Measurements from ENCODE around the gene TSKU. TPM values are rescaled to one million over a fixed set of nuclear protein-coding genes. Genes with fewer than 3 reads are reported as not detected.
A peak's percentile ranks its signal among the peaks of the same experiment; 100 is the strongest.
"Not testable (repeated sequence)": the region's sequence is repeated elsewhere in the genome, so short reads cannot be mapped to it uniquely, and the experiment has no call there.

Gene TSKU
- total RNA-seq, 1 donor from 2014 or later = 4.9 TPM

DNA sequence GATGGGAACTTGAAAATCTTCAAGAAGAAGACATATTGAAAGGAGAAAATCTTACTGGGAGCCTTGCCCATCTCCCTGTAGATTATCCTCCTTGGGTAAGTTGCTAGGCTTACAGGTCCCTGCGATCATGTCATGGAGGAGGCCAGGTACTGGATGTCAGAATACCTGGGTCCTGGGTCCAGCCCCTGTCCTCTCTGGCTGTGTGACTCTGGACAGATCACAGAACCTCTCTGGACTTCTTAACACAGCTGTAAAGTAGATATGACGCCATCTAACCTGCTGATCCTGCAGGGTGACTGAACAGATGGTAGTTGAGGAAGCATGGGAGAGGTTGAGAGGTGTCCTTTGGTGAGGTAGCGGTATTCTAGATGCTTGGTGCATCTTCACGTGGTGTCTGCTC, 4.1 kb downstream of the TSKU start:
- FAIRE-seq (no peak), DNase-seq (ENCODE audit: low spot score in 2 of 2) (no peak)

DNA sequence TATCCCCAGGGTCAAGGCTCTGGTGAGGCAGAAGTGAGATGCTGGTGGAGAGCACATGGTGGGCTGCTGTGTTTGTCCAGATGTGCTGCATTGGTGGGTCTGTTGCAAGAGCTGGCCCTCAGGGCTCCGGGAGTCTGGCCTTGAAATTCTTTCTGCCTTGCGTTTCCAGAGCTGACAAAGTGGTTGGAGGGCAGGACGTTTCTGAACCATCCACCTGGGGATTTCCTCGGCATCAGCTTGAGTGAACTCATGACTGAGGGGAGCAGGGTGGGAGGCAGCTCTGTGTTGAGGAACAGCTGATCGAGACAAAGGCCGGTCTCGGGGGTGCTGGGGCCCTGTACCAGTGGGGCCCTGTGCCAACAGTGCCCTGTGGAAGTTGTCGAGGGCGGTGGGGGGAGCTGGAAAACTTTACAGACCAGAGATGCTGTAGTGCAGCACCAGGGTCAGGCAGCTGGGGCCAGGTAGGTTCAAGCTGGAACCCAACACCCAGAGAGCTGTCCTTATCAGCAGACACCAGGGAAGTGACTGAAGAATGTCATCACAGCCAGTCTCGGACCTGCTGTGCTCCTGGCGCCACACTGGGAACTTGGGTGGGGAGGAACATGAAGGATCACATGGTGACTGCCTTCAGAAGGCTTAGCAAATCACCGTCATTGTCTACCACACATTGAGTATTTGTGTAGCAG, 4.9 kb downstream of the TSKU start:
- no peak for FAIRE-seq
- DNase-seq (ENCODE audit: low spot score in 2 of 2) = no peak

DNA sequence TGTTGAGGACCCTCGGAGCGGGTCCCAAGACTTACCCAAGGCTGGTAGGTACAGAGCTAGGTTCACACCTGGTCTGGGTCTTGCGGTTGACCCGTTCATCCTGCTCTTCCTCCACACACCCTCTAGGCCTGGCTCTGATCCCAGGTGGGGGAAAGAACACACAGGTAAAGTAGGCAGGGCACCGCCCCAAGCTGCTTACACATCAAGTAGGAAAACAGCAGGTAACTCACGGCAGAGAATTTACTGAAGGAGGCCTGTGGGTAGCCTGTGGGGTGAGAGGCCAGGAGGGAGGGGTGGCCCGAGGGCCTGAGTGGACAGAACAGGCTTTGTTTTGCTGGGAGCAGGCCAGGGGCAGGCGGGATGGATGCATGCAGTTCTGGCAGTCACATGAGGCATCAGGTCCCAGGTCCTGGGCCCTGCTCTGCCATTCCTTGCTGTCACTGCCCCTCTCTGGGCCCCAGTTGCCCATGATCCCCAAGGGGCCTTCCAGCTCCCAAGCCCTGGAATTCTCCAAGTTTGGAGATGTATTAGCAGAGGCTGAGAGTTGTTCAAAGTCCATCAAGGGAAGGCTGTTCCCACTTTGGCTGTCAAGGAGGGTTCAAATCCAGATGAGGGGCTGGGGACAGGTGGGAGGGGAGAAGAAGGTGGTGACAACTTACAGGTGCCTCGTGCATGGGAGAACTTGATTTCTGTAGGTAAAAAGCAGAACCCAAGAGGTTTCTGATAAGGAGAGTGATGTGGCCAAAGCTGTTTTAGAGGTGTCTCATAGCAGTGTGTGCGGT, 5.7 kb downstream of the TSKU start:
- DNase-seq (ENCODE audit: low spot score in 2 of 2) = peak in 1 of 2 donors; percentile 58

DNA sequence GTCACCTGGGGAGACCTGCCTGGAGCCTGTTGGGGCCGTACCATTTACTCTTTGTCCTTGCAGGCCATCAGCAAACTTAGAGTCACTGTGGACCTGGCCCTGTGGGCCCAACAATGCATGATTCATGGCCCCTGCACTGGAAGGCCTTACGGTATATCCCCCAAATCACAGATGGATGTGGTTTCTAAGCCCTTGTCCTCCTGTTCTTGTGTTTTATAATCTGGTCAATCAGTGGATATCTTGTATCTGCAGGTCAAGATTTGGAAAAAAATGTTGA, 6.2 kb downstream of the TSKU start:
- FAIRE-seq = no peak
- DNase-seq (ENCODE audit: low spot score in 2 of 2) = no peak

More for the DNA sequence above, 5.7 kb downstream of the TSKU start:
- FAIRE-seq = no peak

DNA sequence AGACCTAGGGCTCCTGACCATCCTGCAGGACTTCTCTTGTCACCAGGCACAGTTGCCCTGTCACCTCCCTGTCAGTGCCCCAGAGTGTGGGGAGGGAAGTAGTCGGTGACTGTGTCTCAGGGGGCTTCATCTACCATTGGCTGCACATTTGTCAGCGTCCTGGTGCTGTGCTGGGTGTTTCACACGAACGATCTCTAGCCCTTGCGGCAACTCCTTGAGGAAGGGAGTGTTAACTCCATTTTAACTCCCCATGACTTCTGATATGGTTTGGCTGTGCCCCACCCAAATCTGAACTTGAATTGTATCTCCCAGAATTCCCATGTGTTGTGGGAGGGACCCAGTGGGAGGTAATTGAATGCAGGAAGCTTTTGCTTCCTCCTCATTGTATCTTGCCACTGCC, 7.1 kb downstream of the TSKU start:
- DNase-seq (ENCODE audit: low spot score in 2 of 2) = no peak
- no peak for FAIRE-seq

DNA sequence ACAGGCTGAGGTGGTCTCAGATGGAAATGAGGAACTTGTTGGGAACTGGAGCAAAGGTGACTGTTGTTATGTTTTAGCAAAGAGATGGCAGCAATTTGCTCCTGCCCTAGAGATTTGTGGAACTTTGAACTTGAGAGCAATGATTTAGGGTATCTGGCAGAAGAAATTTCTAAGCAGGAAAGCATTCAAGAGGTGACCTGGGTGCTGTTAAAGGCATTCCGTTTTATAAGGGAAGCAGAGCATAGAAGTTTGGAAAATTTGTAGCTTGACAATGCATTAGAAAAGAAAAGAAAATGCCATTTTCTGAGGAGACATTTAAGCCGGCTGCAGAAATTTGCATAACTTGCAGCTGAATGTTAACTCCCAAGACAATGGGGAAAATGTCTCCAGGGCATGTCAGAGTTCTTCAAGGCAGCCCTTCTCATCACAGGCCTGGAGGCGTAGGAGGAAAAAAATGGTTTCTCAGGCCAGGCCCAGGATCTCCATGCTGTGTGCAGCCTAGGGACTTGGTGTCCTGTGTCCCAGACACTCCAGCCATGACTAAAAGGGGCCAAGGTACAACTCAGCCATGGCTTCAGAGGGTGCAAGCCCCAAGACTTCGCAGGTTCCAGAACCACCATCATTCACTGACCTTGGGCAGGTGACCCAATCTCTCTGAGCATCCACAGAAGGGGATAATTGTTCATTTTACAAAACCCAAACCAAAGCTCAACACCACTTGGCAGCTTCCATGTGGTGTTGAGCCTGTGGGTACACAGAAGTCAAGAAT, 8.0 kb downstream of the TSKU start:
- not testable (repeated sequence) for DNase-seq (ENCODE audit: low spot score in 2 of 2); FAIRE-seq

DNA sequence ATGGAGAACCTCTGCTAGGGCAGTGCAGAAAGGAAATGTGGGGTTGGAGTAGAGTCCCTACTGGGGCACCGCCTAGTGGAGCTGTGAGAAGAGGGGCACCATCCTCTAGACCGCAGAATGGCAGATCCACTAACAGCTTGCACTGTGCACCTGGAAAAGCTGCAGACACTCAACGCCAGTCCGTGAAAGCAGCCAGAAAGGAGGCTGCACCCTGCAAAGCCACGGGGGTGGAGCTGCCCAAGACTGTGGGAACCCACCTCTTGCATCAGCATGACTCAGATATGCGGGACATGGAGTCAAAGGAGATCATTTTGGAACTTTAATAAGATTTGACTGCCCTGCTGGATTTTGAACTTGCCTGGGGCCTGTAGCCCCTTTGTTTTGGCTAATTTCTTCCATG, 8.7 kb downstream of the TSKU start:
- DNase-seq (ENCODE audit: low spot score in 2 of 2) (no peak), FAIRE-seq (no peak)

DNA sequence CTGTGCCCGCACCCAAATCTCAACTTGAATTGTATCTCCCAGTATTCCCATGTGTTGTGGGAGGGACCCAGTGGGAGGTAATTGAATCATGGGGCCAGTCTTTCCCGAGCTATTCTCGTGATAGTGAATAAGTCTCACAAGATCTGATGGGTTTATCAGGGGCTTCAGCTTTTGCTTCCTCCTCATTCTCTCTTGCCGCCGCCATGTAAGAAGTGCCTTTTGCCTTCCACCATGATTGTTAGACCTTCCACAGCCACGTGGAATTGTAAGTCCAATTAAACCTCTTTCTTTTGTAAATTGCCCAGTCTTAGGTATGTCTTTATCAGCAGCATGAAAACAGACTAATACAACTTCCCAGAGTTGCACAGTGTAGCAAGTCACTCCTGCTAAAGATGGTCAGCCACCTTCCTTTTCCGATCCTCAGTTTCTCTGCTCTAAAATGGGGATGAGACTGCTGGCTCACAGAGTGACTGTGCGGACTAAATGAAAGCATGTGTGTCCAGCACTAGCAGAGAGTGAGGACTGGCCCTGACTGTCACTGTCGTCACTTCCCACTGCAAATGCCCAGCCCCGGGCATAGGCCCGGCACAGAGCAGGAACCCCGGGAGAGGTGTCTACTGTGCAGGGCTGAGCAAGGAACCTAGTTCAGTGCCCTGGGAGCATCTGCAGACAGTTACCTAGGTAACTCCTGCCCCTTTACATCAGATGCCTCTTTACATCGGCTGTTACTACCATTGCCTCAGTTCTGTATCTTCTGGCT, 9.5 kb downstream of the TSKU start:
- FAIRE-seq (no peak), DNase-seq (ENCODE audit: low spot score in 2 of 2) (no peak)

DNA sequence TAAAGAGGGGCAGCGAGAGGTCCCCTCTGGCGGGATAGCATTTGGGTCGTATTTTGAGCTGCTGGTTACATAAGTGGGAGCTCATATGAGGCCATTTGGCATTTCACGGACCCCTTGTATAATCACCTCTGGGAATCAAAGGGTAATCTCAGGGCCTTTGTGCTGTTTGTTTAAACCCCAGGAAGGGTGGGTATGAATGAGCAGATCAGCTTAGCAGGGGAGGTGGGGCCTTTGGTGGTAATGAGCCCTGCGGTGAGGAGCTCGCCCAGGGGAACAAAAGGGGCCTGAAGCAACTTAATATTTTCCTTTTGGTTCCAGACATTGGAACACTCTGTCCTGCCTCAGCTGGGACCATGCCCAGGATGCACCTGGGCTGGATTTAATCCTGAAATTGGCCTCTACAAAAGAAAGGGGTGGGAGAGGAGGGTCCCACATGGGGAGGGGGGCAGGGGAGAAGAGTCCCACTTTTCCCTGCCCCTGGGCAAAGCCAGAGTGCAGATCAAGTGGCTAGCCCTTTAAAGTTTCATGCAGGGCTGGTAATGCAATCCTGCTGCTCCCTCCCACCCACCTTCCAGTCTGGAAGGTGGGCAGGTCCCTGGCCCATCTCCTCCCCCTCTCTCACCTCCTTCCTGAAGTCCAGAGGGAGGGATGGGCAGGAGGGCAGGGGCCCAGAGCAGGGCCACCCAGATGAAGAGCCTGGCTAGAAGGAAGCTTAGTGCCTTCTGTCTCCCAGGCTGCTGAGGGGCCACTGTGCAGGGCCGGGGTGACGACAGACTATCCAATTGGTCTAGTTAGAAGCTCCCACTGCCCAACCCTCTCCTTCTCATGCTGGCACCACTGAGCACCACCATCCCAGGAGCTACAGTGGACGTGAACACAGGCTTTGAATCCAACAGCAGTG, 10.5 kb downstream of the TSKU start:
- DNase-seq (ENCODE audit: low spot score in 2 of 2) (peak in 1 of 2 donors; percentile 22), FAIRE-seq (no peak)

DNA sequence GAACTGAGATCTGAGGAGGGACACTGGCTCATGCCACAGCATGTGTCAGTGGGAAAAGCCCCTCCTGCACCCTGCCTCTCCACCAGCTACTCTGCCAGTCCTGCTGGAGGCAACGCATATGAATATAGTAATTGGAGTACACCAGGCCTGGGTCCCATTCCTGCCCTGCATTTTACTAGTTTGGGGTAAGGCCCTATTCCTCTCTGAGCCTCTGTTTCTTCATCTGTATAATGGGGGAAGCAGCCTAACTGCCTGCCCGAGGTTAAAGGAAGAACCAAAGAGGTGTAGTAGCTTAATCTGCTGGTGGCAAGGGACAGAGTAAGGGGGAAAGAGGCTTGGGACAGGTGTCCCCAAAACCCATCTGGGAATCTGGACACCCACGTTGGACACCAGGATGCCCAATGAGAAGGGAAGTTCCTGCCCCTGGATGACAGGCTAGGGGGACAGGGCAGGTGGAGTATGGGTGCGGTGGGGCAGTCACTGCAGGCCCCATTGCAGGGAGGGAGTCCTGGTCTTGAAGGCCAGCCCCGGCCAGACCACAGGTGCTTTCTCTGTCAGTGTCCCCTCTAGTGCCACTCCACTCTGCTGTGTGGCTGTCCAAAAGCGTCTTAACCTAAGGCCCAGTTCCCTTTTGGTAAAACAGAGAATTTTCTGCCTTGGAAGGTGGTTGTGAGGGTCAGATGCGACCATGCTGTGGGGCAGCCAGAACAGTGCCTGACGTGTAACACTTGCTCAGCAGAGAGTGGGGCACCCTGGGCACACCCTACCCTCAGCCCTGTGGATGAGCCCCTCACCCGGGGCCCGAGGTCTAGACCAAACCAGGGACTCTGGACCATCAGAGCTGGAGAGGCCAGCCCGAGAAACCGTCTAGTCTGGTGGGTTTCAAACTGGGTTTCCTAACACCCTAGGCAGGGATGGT, 11.5 kb downstream of the TSKU start:
- FAIRE-seq (no peak), DNase-seq (ENCODE audit: low spot score in 2 of 2) (peak in 1 of 2 donors; percentile 7)

DNA sequence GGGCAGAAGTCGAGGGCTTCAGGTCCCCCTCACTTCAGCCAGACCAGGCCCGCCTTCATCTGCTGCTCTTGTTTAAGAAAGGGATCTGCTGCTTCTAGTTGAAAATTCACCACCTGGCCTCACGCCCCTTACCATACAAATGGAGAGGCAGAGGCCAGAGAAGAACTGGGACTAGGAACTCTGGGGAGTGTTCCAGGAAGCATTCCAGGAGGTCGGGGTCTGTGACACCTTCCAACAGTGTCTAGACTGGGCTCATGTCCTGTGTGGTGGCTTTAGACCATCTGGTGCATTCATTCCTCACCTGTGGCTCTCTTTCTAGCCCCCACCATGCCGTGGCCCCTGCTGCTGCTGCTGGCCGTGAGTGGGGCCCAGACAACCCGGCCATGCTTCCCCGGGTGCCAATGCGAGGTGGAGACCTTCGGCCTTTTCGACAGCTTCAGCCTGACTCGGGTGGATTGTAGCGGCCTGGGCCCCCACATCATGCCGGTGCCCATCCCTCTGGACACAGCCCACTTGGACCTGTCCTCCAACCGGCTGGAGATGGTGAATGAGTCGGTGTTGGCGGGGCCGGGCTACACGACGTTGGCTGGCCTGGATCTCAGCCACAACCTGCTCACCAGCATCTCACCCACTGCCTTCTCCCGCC, 12.3 kb downstream of the TSKU start:
- peak in 1 of 2 donors; percentile 2 for DNase-seq (ENCODE audit: low spot score in 2 of 2)
- no peak for FAIRE-seq

DNA sequence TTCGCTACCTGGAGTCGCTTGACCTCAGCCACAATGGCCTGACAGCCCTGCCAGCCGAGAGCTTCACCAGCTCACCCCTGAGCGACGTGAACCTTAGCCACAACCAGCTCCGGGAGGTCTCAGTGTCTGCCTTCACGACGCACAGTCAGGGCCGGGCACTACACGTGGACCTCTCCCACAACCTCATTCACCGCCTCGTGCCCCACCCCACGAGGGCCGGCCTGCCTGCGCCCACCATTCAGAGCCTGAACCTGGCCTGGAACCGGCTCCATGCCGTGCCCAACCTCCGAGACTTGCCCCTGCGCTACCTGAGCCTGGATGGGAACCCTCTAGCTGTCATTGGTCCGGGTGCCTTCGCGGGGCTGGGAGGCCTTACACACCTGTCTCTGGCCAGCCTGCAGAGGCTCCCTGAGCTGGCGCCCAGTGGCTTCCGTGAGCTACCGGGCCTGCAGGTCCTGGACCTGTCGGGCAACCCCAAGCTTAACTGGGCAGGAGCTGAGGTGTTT, 12.8 kb downstream of the TSKU start:
- DNase-seq (ENCODE audit: low spot score in 2 of 2) = no peak
- no peak for FAIRE-seq

DNA sequence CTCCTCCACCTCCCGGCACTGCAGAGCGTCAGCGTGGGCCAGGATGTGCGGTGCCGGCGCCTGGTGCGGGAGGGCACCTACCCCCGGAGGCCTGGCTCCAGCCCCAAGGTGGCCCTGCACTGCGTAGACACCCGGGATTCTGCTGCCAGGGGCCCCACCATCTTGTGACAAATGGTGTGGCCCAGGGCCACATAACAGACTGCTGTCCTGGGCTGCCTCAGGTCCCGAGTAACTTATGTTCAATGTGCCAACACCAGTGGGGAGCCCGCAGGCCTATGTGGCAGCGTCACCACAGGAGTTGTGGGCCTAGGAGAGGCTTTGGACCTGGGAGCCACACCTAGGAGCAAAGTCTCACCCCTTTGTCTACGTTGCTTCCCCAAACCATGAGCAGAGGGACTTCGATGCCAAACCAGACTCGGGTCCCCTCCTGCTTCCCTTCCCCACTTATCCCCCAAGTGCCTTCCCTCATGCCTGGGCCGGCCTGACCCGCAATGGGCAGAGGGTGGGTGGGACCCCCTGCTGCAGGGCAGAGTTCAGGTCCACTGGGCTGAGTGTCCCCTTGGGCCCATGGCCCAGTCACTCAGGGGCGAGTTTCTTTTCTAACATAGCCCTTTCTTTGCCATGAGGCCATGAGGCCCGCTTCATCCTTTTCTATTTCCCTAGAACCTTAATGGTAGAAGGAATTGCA, 13.5 kb downstream of the TSKU start:
- DNase-seq (ENCODE audit: low spot score in 2 of 2) = peak in 1 of 2 donors; percentile 4
- FAIRE-seq = no peak

DNA sequence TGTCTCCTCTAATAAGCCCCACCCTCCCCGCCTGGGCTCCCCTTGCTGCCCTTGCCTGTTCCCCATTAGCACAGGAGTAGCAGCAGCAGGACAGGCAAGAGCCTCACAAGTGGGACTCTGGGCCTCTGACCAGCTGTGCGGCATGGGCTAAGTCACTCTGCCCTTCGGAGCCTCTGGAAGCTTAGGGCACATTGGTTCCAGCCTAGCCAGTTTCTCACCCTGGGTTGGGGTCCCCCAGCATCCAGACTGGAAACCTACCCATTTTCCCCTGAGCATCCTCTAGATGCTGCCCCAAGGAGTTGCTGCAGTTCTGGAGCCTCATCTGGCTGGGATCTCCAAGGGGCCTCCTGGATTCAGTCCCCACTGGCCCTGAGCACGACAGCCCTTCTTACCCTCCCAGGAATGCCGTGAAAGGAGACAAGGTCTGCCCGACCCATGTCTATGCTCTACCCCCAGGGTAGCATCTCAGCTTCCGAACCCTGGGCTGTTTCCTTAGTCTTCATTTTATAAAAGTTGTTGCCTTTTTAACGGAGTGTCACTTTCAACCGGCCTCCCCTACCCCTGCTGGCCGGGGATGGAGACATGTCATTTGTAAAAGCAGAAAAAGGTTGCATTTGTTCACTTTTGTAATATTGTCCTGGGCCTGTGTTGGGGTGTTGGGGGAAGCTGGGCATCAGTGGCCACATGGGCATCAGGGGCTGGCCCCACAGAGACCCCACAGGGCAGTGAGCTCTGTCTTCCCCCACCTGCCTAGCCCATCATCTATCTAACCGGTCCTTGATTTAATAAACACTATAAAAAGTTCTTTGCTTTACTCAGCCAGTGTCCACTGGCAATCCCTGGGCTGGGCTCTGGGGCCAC, 14.4 kb downstream of the TSKU start:
- DNase-seq (ENCODE audit: low spot score in 2 of 2) = peak in 1 of 2 donors; percentile 6
- FAIRE-seq = no peak

DNA sequence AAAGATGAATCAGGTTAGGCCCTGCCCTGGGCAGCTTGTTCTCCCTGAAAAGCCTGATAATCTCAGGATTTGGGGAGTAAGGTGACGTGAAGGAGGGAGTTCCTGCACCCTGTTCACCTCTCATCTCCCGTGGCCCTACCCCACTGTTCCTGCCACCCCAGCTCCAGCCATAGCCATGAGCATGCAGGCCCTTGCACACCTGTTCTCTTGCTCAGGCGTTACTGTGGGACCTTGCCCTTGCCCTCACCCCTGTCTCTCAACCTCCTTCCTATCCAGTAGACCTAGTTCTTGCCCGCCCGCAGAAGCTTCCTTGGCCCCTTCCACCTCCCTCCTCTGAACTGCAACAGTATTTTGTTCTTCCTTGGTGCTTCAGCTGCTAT, 15.0 kb downstream of the TSKU start:
- FAIRE-seq (no peak), DNase-seq (ENCODE audit: low spot score in 2 of 2) (peak in 1 of 2 donors; percentile 6)

DNA sequence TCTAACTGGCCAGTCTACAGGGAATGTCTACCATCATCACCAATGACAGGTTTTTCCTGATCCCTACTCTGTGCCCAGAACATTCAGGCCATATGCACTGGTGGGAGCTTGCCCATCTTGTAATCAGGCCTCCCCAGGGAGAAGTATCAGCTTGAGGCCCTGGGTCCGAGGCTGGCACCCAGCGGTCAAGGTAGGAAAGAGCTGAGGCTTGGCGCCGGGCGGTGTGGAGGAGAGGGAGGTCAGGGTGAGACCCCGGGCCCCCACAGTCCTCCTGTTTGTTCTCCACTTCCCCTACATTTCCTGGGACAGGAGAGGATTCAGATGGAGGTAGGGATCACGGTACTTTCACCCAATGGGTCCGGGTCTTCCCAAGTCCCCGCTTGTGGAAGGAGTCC, 15.5 kb downstream of the TSKU start:
- FAIRE-seq = no peak
- DNase-seq (ENCODE audit: low spot score in 2 of 2) = peak in 1 of 2 donors; percentile 8
